IMR-90 (cell line): ENCODE measurements around the gene KRIT1. TPM values are rescaled to one million over a fixed set of nuclear protein-coding genes. Genes with fewer than 3 reads are reported as not detected.

Experiments
- ATAC-seq: fragments of 200-7000 bp; cut with Tn5 transposase; 2 replicates; pipeline ENCODE4 v1.9.1; 2020; ENCODE audit warnings: low read depth, mild to moderate bottlenecking, moderate library complexity
- Bru-seq: library from RNA; stranded (reverse); fragments of 400-500 nt; gene quantifications from one replicate; lab custom pipeline; 2021; lab: Mats Ljungman, UMichigan
- BruChase-seq, 2 experiments: library from RNA; stranded (reverse); fragments of 400-500 nt; gene quantifications; one replicate each; lab custom pipeline; 2021; lab: Mats Ljungman, UMichigan
- BruUV-seq: library from RNA; stranded (reverse); fragments of 400-500 nt; replicated peaks from 2 replicates; lab custom pipeline; 2021; lab: Mats Ljungman, UMichigan
- CTCF ChIA-PET: fragments of 300-600 bp; formaldehyde crosslinking; extraction: SDS; loops from one replicate; lab custom pipeline; 2021; ENCODE audit warnings: antibody characterized with exemption; lab: Yijun Ruan, JAX
- POLR2A ChIA-PET: fragments of 300-600 bp; sonication (Branson Sonifier 250); formaldehyde crosslinking; loops from one replicate; lab custom pipeline; 2022; ENCODE audit warnings: antibody characterized with exemption; ENCODE audit not compliant: unreplicated experiment; lab: Charles Lee
- DNase-seq: peaks from one replicate; pipeline ENCODE4 v3.0.0; 2013
- H2AFZ ChIP-seq: replicated peaks from 2 replicates; pipeline ENCODE3; 2013; ENCODE audit warnings: low read length, mild to moderate bottlenecking; ENCODE audit not compliant: poor library complexity
- H2AK5ac ChIP-seq: 2 replicates; pipeline ENCODE4 v1.6.1; 2013; ENCODE audit warnings: low read depth, low read length, inconsistent platforms
- H2AK9ac ChIP-seq: replicated peaks from 2 replicates; pipeline ENCODE3; 2013; ENCODE audit warnings: mild to moderate bottlenecking, low read depth, low read length, moderate library complexity; ENCODE audit not compliant: poor library complexity
- H2BK120ac ChIP-seq: 2 replicates; pipeline ENCODE4 v1.6.1; 2013; ENCODE audit warnings: low read depth, low read length, inconsistent platforms
- H2BK15ac ChIP-seq: 3 replicates; pipeline ENCODE4 v1.6.1; 2013; ENCODE audit warnings: low read depth, low read length, inconsistent platforms
- H2BK20ac ChIP-seq: 2 replicates; pipeline ENCODE4 v1.6.1; 2013; ENCODE audit warnings: low read depth, mild to moderate bottlenecking, inconsistent platforms, low read length, moderate library complexity
- H2BK5ac ChIP-seq: 2 replicates; pipeline ENCODE4 v1.6.1; 2013; ENCODE audit warnings: mild to moderate bottlenecking, low read depth, low read length, inconsistent platforms; ENCODE audit not compliant: poor library complexity, severe bottlenecking
- H3K14ac ChIP-seq: replicated peaks from 2 replicates; pipeline ENCODE4 v1.6.1; 2013; ENCODE audit warnings: low read depth, low read length, inconsistent platforms
- H3K18ac ChIP-seq: 2 replicates; pipeline ENCODE4 v1.6.1; 2013; ENCODE audit warnings: low read depth, low read length, control low read depth
- H3K23ac ChIP-seq: 2 replicates; pipeline ENCODE4 v1.6.1; 2013; ENCODE audit warnings: low read depth, low read length, inconsistent platforms
- H3K27ac ChIP-seq: 2 replicates; pipeline ENCODE4 v1.5.1; 2013; ENCODE audit warnings: mild to moderate bottlenecking, control low read depth, low read length; ENCODE audit not compliant: insufficient read depth
- H3K27me3 ChIP-seq: 2 replicates; pipeline ENCODE4 v1.6.1; 2013; ENCODE audit warnings: low read length; ENCODE audit not compliant: control insufficient read depth, insufficient read depth
- H3K36me3 ChIP-seq: 2 replicates; pipeline ENCODE4 v1.6.1; 2013; ENCODE audit warnings: low read length, mixed read lengths; ENCODE audit not compliant: control insufficient read depth, insufficient read depth
- H3K4ac ChIP-seq: 2 replicates; pipeline ENCODE4 v1.6.1; 2013; ENCODE audit warnings: low read depth, low read length, inconsistent platforms
- H3K4me1 ChIP-seq: 2 replicates; pipeline ENCODE4 v1.6.1; 2013; ENCODE audit warnings: low read length, mixed read lengths; ENCODE audit not compliant: control insufficient read depth, insufficient read depth
- H3K4me2 ChIP-seq: 2 replicates; pipeline ENCODE4 v1.6.1; 2013; ENCODE audit warnings: low read depth, mild to moderate bottlenecking, control low read depth, low read length, moderate library complexity
- H3K4me3 ChIP-seq: 2 replicates; pipeline ENCODE4 v1.5.1; 2013; ENCODE audit warnings: low read depth, mild to moderate bottlenecking, control low read depth, low read length, moderate library complexity; ENCODE audit not compliant: insufficient read depth
- H3K56ac ChIP-seq: 2 replicates; pipeline ENCODE4 v1.6.1; 2013; ENCODE audit warnings: low read length, inconsistent platforms; ENCODE audit not compliant: insufficient read depth; ENCODE audit errors: extremely low read depth
- H3K79me1 ChIP-seq, 2 experiments: 2 replicates each; pipeline ENCODE4 v1.6.1; 2013; ENCODE audit warnings: low read length in 2 of 2, inconsistent platforms in 1 of 2, low read depth in 1 of 2
- H3K9ac ChIP-seq: 2 replicates; pipeline ENCODE4 v1.6.1; 2013; ENCODE audit warnings: low read depth, low read length, control low read depth
- H3K9me1 ChIP-seq: 2 replicates; pipeline ENCODE4 v1.6.1; 2013; ENCODE audit warnings: low read length, inconsistent platforms; ENCODE audit not compliant: insufficient read depth
- H3K9me3 ChIP-seq: 2 replicates; pipeline ENCODE4 v1.6.1; 2013; ENCODE audit warnings: low read length; ENCODE audit not compliant: control insufficient read depth, insufficient read depth
- H4K20me1 ChIP-seq: 2 replicates; pipeline ENCODE4 v1.6.1; 2013; ENCODE audit warnings: low read length, inconsistent platforms; ENCODE audit not compliant: insufficient read depth
- H4K5ac ChIP-seq: 2 replicates; pipeline ENCODE4 v1.6.1; 2013; ENCODE audit warnings: mild to moderate bottlenecking, low read depth, low read length, control low read depth
- H4K8ac ChIP-seq, 2 experiments: 2 replicates each; pipeline ENCODE4 v1.6.1; 2013; ENCODE audit warnings: low read depth in 2 of 2, low read length in 2 of 2, control low read depth in 1 of 2, inconsistent platforms in 1 of 2
- H4K91ac ChIP-seq: 2 replicates; pipeline ENCODE4 v1.6.1; 2013; ENCODE audit warnings: low read depth, low read length, inconsistent platforms; ENCODE audit not compliant: insufficient read depth
- ELK1 ChIP-seq: fragments of 150-350 bp; IDR thresholded peaks from 2 replicates; pipeline ENCODE4 v1.6.1; 2016; ENCODE audit warnings: low read depth, mild to moderate bottlenecking, low read length, moderate library complexity, borderline replicate concordance
- MAZ ChIP-seq: IDR thresholded peaks from 2 replicates; pipeline ENCODE4 v1.6.1; 2012; ENCODE audit warnings: low read depth, mild to moderate bottlenecking, low read length, improper control_type of control experiment, moderate library complexity, borderline replicate concordance
- MXI1 ChIP-seq: IDR thresholded peaks from 2 replicates; pipeline ENCODE4 v1.6.1; 2012; ENCODE audit warnings: low read depth, mild to moderate bottlenecking, low read length, moderate library complexity, borderline replicate concordance
- NFE2L2 ChIP-seq: fragments of 150-350 bp; IDR thresholded peaks from 2 replicates; pipeline ENCODE4 v1.6.1; 2016; ENCODE audit warnings: low read depth, mild to moderate bottlenecking, low read length
- POLR2A ChIP-seq: IDR thresholded peaks from 2 replicates; pipeline ENCODE4 v1.6.1; 2012; ENCODE audit warnings: mild to moderate bottlenecking, low read depth, low read length
- WGBS, 2 experiments: methylation state at CpG; one replicate each; pipeline versions ENCODE4 v1.1.5 to v1.1.7; 2013; ENCODE audit warnings: missing lambda C conversion rate in 2 of 2; ENCODE audit not compliant: insufficient read length in 1 of 2; ENCODE audit errors: extremely low coverage in 2 of 2; 5-methylcytosine and 5-hydroxymethylcytosine counted together
- dilution Hi-C: fragments of 300-500 bp; cut with HindIII; formaldehyde crosslinking; loops from one replicate; pipeline ENCODE4 v1.14.3; 2018; ENCODE audit warnings: low sequenced_read_pairs; ENCODE audit not compliant: unreplicated experiment
- in situ Hi-C: fragments of 300-500 bp; cut with MboI; formaldehyde crosslinking; loops from 3 replicates; pipeline ENCODE4 v1.14.3; 2019; ENCODE audit warnings: low sequenced_read_pairs, inconsistent platforms, mixed read lengths
- intact Hi-C: fragments of 100-400 bp; cut with micrococcal nuclease; formaldehyde crosslinking; loops from 2 replicates; pipeline ENCODE4 v1.10.0; 2022
- long read RNA-seq: library from polyadenylated mRNA; unstranded; transcript quantifications from one replicate; pipeline ENCODE4 v2.0.0, GENCODE V29; 2021; ENCODE audit not compliant: unreplicated experiment
- polyA plus RNA-seq, 3 experiments: library from polyadenylated mRNA; depleted of rRNA; stranded (reverse); fragments of >200 nt; gene quantifications; 2 replicates each; pipeline ENCODE4 v1.2.3, GENCODE V29; 2012; ENCODE audit warnings: low replicate concordance in 1 of 3
- total RNA-seq: library from RNA; depleted of rRNA; stranded (reverse); fragments of >200 nt; gene quantifications from 2 replicates; pipeline ENCODE4 v1.2.3, GENCODE V29; 2012; rRNA removed
- TF ChIP-seq, protein P1 (sequence below): fragments of 150-350 bp; IDR thresholded peaks from 2 replicates; pipeline ENCODE4 v1.6.1; 2017; ENCODE audit warnings: mild to moderate bottlenecking, antibody characterized with exemption, low read length, low read depth

KRIT1 gene
- total RNA-seq (38.2 and 40.3 TPM in 2 replicates), polyA plus RNA-seq (2012; rRNA removed) (19.7 and 22.9 TPM in 2 replicates), Bru-seq, nascent RNA (percentile 90 among the genes with signal in this experiment), BruChase-seq, experiment 1, labeled RNA remaining after a 6-hour chase (percentile 96 among the genes with signal in this experiment), BruChase-seq, experiment 2, labeled RNA remaining after a 2-hour chase (percentile 98 among the genes with signal in this experiment)
- 6.3 and 14.3 TPM in 2 replicates for polyA plus RNA-seq (2012; cell fraction: cytosol; rRNA removed)
- 14.9 and 43.2 TPM in 2 replicates for polyA plus RNA-seq (2012; cell fraction: nucleus; rRNA removed; ENCODE audit: low replicate concordance)
- long read RNA-seq, partial matches to known transcripts, result 4 of 19 reads
- long read RNA-seq, other reads (novel, unspliced or antisense), result 10 of 19 reads

- H3K23ac ChIP-seq, result peak within 1 kb of the TSS; percentile 88
- peak within 1 kb of the TSS; percentile 70 for H3K18ac ChIP-seq
- peak; percentile 67 for DNase-seq
- TF ChIP-seq NFE2L2 (no peak), MXI1 (peak; percentile 34; the same call in 1 of the 2 replicates), ELK1 (no peak), MAZ (peak; percentile 68; the same call in 1 of the 2 replicates), POLR2A (peak; percentile 71; the same call in 1 of the 2 replicates)
- TF ChIP-seq, protein P1, sequence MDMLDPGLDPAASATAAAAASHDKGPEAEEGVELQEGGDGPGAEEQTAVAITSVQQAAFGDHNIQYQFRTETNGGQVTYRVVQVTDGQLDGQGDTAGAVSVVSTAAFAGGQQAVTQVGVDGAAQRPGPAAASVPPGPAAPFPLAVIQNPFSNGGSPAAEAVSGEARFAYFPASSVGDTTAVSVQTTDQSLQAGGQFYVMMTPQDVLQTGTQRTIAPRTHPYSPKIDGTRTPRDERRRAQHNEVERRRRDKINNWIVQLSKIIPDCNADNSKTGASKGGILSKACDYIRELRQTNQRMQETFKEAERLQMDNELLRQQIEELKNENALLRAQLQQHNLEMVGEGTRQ, result no peak
- ATAC-seq, result peak; percentile 90
- peak within 1 kb of the TSS; percentile 92 for H3K14ac ChIP-seq
- TSS peak; percentile 62 for BruUV-seq
- H3K79me1 ChIP-seq, result peaks cover 22 to 39% of the 10 kb centered on the region in 2 experiments
- H3K36me3 ChIP-seq, result peaks cover 2% of the 10 kb centered on the region; the same call in 1 of the 2 replicates
- H2AFZ ChIP-seq, result peak within 1 kb of the TSS; percentile 95
- WGBS, 2 experiments, result 0% methylated on average over 4 of the region's 71 CpGs; no CpG with 5 or more reads in 1 of the 2 experiments
- H3K27ac ChIP-seq, result peak within 1 kb of the TSS; percentile 93
- dilution Hi-C loops, result no loop called here
- ChIA-PET POLR2A (no interaction called here), CTCF (interaction anchor here (0.5 to 0.9 kb wide), 2 partner anchors 156 to 351 kb away, joined by 3 to 4 read pairs; no protein-coding TSS in a partner anchor)
- peak within 1 kb of the TSS; percentile 83 for H3K4me3 ChIP-seq
- no peaks in the 10 kb centered on the region for H3K27me3 ChIP-seq
- peak within 1 kb of the TSS; percentile 96 for H3K4ac ChIP-seq
- no peaks in the 10 kb centered on the region; the same call in 1 of the 2 replicates for H4K20me1 ChIP-seq
- peak within 1 kb of the TSS; percentile 96 for H2AK9ac ChIP-seq
- H3K56ac ChIP-seq, result peak within 1 kb of the TSS; percentile 80
- H3K4me2 ChIP-seq, result peak within 1 kb of the TSS; percentile 100
- H4K8ac ChIP-seq, result peak within 1 kb of the TSS; percentile 97 to 100
- peak within 1 kb of the TSS; percentile 91 for H3K9ac ChIP-seq
- H2BK5ac ChIP-seq, result peak within 1 kb of the TSS; percentile 90
- intact Hi-C loops, result no loop called here
- H2BK20ac ChIP-seq, result 0 out of 2 replicates have a peak within 1 kb of the TSS, but pooled peaks have one; percentile 38
- H3K4me1 ChIP-seq, result no peaks in the 10 kb centered on the region; the same call in 1 of the 2 replicates
- peak within 1 kb of the TSS; percentile 93 for H4K5ac ChIP-seq
- peak within 1 kb of the TSS; percentile 58 for H2BK120ac ChIP-seq
- H2AK5ac ChIP-seq, result peak within 1 kb of the TSS; percentile 52
- H4K91ac ChIP-seq, result peak within 1 kb of the TSS; percentile 98
- H2BK15ac ChIP-seq, result peak within 1 kb of the TSS; percentile 62; the same call in 1 of the 3 replicates
- in situ Hi-C loops, result no loop called here
- no peaks in the 10 kb centered on the region for H3K9me1 ChIP-seq
- H3K9me3 ChIP-seq, result no peaks in the 10 kb centered on the region
These were observed at the start of gene KRIT1, which contains the start of gene ANKIB1 for GRCh38 chr7:92245487-92246359. TSS of gene KRIT1 (minus strand) at chr7:92245914. CDS start at chr7:92242135, 3,779 bp downstream. TSS of gene ANKIB1 (plus strand) at chr7:92245974. CDS start at chr7:92294979, 49,005 bp downstream.
